ENCODE data around the gene KRTDAP.

Gene KRTDAP

GRCh38 chr19:35449359-35450043, 40.8 kb downstream of the KRTDAP start:
- DNase-seq, result no peak

- DNase-seq, result no peak
These were observed 42.4 kb downstream of the KRTDAP start, which contains the start of gene FFAR2 for GRCh38 chr19:35447606-35448469. Gene FFAR2 (plus strand): TSS chr19:35448257. CDS start chr19:35449715, 1,458 bp downstream.

- DNase-seq, result no peak
These were observed 44.3 kb downstream of the KRTDAP start for GRCh38 chr19:35445826-35446593.

- no peak for DNase-seq
These were observed 45.5 kb downstream of the KRTDAP start for GRCh38 chr19:35444735-35445134.

- no peak for DNase-seq
These were observed 48.2 kb downstream of the KRTDAP start for GRCh38 chr19:35442091-35442490.

GRCh38 chr19:35439921-35440320, 50.3 kb downstream of the KRTDAP start:
- no peak for DNase-seq

- DNase-seq, result no peak
These were observed 51.7 kb downstream of the KRTDAP start for GRCh38 chr19:35438527-35438926.

- DNase-seq, result no peak
These were observed 52.2 kb downstream of the KRTDAP start for GRCh38 chr19:35438096-35438495.

- no peak for DNase-seq
These were observed 52.8 kb downstream of the KRTDAP start for GRCh38 chr19:35437406-35437951.
